Superior temporal gyrus (tissue), 1 donor: Measurements from ENCODE around the gene CES2.
"Not testable (repeated sequence)": the region's sequence is repeated elsewhere in the genome, so short reads cannot be mapped to it uniquely, and the experiment has no call there.

Source experiments
- DNase-seq: peaks from one replicate; pipeline ENCODE4 v3.0.0-alpha.2; 2016; ENCODE audit errors: extremely low spot score

Gene CES2

GRCh38 chr16:66953462-66954096 is 18.3 kb downstream of the CES2 start:
- no peak for DNase-seq

- peak; percentile 90 for DNase-seq
Observed at GRCh38 chr16:66954097-66954659, 18.9 kb downstream of the CES2 start.

GRCh38 chr16:66955363-66956153 is 20.2 kb downstream of the CES2 start:
- DNase-seq, result not testable (repeated sequence)

- DNase-seq, result not testable (repeated sequence)
Observed at GRCh38 chr16:66956154-66956457, 20.8 kb downstream of the CES2 start.

GRCh38 chr16:66958857-66959703 is 23.8 kb downstream of the CES2 start:
- DNase-seq, result no peak

GRCh38 chr16:66959704-66960161 is 24.4 kb downstream of the CES2 start:
- peak; percentile 68 for DNase-seq

GRCh38 chr16:66960270-66960669 is 25.0 kb downstream of the CES2 start:
- DNase-seq, result no peak

- DNase-seq, result peak; percentile 58
Observed at GRCh38 chr16:66961065-66961744, 25.9 kb downstream of the CES2 start, which contains the start of gene CES3. TSS of gene CES3 (plus strand) at chr16:66961266. CDS start at chr16:66961308, 42 bp downstream.

GRCh38 chr16:66961914-66962313 is 26.6 kb downstream of the CES2 start:
- no peak for DNase-seq

GRCh38 chr16:66964049-66964448 is 28.7 kb downstream of the CES2 start:
- DNase-seq, result no peak

GRCh38 chr16:66968847-66969246 is 33.5 kb downstream of the CES2 start:
- no peak for DNase-seq

GRCh38 chr16:66970775-66971720 is 35.7 kb downstream of the CES2 start:
- DNase-seq, result no peak

- no peak for DNase-seq
Observed at GRCh38 chr16:66972983-66973382, 37.7 kb downstream of the CES2 start.

GRCh38 chr16:66973716-66974115 is 38.4 kb downstream of the CES2 start:
- DNase-seq, result no peak

GRCh38 chr16:66974156-66974931 is 39.0 kb downstream of the CES2 start:
- not testable (repeated sequence) for DNase-seq

GRCh38 chr16:66974932-66975246 is 39.6 kb downstream of the CES2 start:
- DNase-seq, result not testable (repeated sequence)

- DNase-seq, result no peak
Observed at GRCh38 chr16:66975302-66975893, 40.1 kb downstream of the CES2 start.

- no peak for DNase-seq
Observed at GRCh38 chr16:66976746-66977145, 41.4 kb downstream of the CES2 start.
